Measurements from ENCODE around the gene CNKSR1. TPM values are rescaled to one million over a fixed set of nuclear protein-coding genes. Genes with fewer than 3 reads are reported as not detected.

CNKSR1 gene
- total and polyA plus RNA-seq, 2 of the 8 experiments (the other 6 are each of a cell fraction or from before 2014, with no cell fraction given), result 13.9 to 14.5 TPM

GRCh38 chr1:26161415-26162219 lies 15.7 kb upstream of the CNKSR1 start (continued):
- no peak for TF ChIP-seq SIN3A (conservative IDR thresholded peaks at IDR 0.05 in 1 of 2, IDR thresholded peaks at IDR 0.05 in 1 of 2; ENCODE audit: low read depth in 1 of 2, low read length in 2 of 2)
- TF ChIP-seq TCF12 (IDR thresholded peaks at IDR 0.05; ENCODE audit: low read depth, low read length), result no peak
- no peak for TF ChIP-seq USF2 (IDR thresholded peaks at IDR 0.05; ENCODE audit: low read length)
- no peak for TF ChIP-seq NRF1 (IDR thresholded peaks at IDR 0.05; ENCODE audit: low read depth, low read length)
- TF ChIP-seq POU5F1 (IDR thresholded peaks at IDR 0.05; ENCODE audit: low read depth, low read length), result no peak
- no peak for TF ChIP-seq GTF2F1 (IDR thresholded peaks at IDR 0.05; ENCODE audit: borderline replicate concordance, low read depth, low read length)
- peak; percentile 71 for TF ChIP-seq SUZ12 (IDR thresholded peaks at IDR 0.05; ENCODE audit: low read length)
- peak; percentile 99 for TF ChIP-seq MAX (IDR thresholded peaks at IDR 0.05)
- TF ChIP-seq SRF (IDR thresholded peaks at IDR 0.05; ENCODE audit: low read depth, low read length), result no peak
- TF ChIP-seq SP1 (IDR thresholded peaks at IDR 0.05; ENCODE audit: low read depth, low read length), result no peak
- no peak for TF ChIP-seq BRCA1 (IDR thresholded peaks at IDR 0.05; ENCODE audit: low read depth, low read length)
- TF ChIP-seq RNF2 (IDR thresholded peaks at IDR 0.05; ENCODE audit: borderline replicate concordance, low read depth, low read length, missing control alignments, poor library complexity, severe bottlenecking), result no peak
- TF ChIP-seq EP300 (IDR thresholded peaks at IDR 0.05; ENCODE audit: borderline replicate concordance in 1 of 2, low read depth in 2 of 2, low read length in 2 of 2), result no peak
- TF ChIP-seq YY1 (IDR thresholded peaks at IDR 0.05; ENCODE audit: low read depth, low read length), result no peak
- no peak for TF ChIP-seq EGR1 (IDR thresholded peaks at IDR 0.05; ENCODE audit: borderline replicate concordance, low read depth, low read length)
- no peak for TF ChIP-seq ASH2L (IDR thresholded peaks at IDR 0.05; ENCODE audit: low read length)
- TF ChIP-seq RAD21 (IDR thresholded peaks at IDR 0.05 in 1 of 2, conservative IDR thresholded peaks at IDR 0.05 in 1 of 2; ENCODE audit: low read depth in 2 of 2, low read length in 2 of 2), result no peak
- no peak for TF ChIP-seq ATF2 (IDR thresholded peaks at IDR 0.05; ENCODE audit: low read length)
- no peak for TF ChIP-seq CTBP2 (IDR thresholded peaks at IDR 0.05; ENCODE audit: borderline replicate concordance, insufficient read depth, insufficient read length, low read length)
- TF ChIP-seq EZH2 (IDR thresholded peaks at IDR 0.05; ENCODE audit: low read depth, low read length, severe bottlenecking), result peak; percentile 70
